Progenitor cell of endocrine pancreas (in vitro differentiated cells): ENCODE results near the gene TAF8. TPM values are rescaled to one million over a fixed set of nuclear protein-coding genes. Genes with fewer than 3 reads are reported as not detected.

ENCODE experiments used
- DNase-seq: peaks from one replicate; pipeline ENCODE4 v3.0.0; 2021; ENCODE audit warnings: low spot score; ENCODE audit not compliant: unreplicated experiment
- H3K27ac Mint-ChIP-seq: 2 replicates; pipeline ENCODE4 v1.8.0; 2021; ENCODE audit warnings: mild to moderate bottlenecking, moderate library complexity, mixed read lengths
- H3K27me3 Mint-ChIP-seq: 2 replicates; pipeline ENCODE4 v1.8.0; 2021; ENCODE audit warnings: mixed read lengths
- H3K36me3 Mint-ChIP-seq: 2 replicates; pipeline ENCODE4 v1.8.0; 2022; ENCODE audit warnings: mixed read lengths; ENCODE audit not compliant: insufficient read depth
- H3K4me1 Mint-ChIP-seq: 2 replicates; pipeline ENCODE4 v1.8.0; 2021; ENCODE audit warnings: low read depth, mixed read lengths
- H3K4me3 Mint-ChIP-seq: 2 replicates; pipeline ENCODE4 v1.8.0; 2021; ENCODE audit warnings: low read depth, mild to moderate bottlenecking, moderate library complexity, mixed read lengths
- H3K9me3 Mint-ChIP-seq: 2 replicates; pipeline ENCODE4 v1.8.0; 2021; ENCODE audit warnings: low read depth, mixed read lengths
- total RNA-seq: library from RNA; stranded (reverse); gene quantifications from 2 replicates; pipeline ENCODE4 v1.2.1, GENCODE V29; 2021
- TF ChIP-seq, protein P1 (sequence below): fragments of 200-600 bp; sonication (generic); IDR thresholded peaks from one replicate; pipeline ENCODE4 v1.5.0; 2021; ENCODE audit warnings: antibody characterized with exemption, mild to moderate bottlenecking; ENCODE audit not compliant: unreplicated experiment

The TAF8 gene
- total RNA-seq, 1 donor from 2014 or later: 38.9 TPM

DNA sequence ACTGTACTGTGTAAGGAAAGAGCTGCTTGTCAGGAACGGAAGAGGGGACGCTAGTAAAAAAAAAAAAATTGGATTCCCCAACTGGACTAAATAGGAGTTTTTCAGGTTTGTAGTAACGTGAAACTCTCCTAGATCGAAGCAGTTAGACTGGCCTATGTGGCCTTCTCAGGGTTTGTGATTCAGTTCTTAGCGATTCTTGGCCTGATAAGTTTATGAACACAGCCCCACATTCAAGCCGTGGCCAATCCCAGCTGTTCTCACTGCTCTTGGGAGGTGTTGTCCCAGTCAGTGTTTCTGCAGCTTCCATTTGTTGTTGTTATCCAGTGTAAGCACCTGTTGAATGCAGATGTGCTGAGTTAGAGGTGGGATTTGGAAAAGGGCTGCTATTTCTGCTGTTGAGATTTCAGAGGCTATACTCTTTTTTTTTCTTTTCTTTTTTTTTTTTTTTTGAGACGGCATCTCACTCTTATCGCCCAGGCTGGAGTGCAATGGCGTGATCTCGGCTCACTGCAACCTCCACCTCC is 29.7 kb downstream of the TAF8 start:
- TF ChIP-seq, protein P1, sequence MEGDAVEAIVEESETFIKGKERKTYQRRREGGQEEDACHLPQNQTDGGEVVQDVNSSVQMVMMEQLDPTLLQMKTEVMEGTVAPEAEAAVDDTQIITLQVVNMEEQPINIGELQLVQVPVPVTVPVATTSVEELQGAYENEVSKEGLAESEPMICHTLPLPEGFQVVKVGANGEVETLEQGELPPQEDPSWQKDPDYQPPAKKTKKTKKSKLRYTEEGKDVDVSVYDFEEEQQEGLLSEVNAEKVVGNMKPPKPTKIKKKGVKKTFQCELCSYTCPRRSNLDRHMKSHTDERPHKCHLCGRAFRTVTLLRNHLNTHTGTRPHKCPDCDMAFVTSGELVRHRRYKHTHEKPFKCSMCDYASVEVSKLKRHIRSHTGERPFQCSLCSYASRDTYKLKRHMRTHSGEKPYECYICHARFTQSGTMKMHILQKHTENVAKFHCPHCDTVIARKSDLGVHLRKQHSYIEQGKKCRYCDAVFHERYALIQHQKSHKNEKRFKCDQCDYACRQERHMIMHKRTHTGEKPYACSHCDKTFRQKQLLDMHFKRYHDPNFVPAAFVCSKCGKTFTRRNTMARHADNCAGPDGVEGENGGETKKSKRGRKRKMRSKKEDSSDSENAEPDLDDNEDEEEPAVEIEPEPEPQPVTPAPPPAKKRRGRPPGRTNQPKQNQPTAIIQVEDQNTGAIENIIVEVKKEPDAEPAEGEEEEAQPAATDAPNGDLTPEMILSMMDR: no peak
- no peak for DNase-seq
- no peaks in the 10 kb centered on the region for H3K4me1 Mint-ChIP-seq
- no peaks in the 10 kb centered on the region for H3K9me3 Mint-ChIP-seq
- no peak overlapping the region for H3K4me3 Mint-ChIP-seq
- H3K36me3 Mint-ChIP-seq: peaks cover 17% of the 10 kb centered on the region
- no peaks in the 10 kb centered on the region for H3K27me3 Mint-ChIP-seq
- H3K27ac Mint-ChIP-seq: no peak overlapping the region

DNA sequence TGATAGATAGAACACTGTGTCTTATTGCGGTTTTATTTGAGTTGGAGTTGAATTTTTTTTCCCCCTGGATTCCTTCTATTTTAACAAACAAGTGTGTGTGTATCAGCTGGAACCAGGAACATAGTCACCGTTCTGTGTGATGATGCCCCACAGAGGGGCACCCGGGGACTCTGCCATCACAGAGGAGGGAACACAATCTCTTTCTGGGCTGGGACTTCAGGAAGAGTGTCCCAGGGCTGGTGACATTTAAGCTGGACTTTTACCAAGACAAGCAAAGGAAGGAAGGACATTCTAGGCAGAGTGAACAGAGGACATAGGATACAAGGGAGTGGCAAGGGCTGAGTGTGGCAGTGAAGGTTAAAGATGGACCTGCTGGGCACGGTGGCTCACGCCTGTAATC is 33.2 kb downstream of the TAF8 start:
- TF ChIP-seq, protein P1: no peak
- H3K9me3 Mint-ChIP-seq: no peaks in the 10 kb centered on the region
- no peak overlapping the region for H3K4me3 Mint-ChIP-seq
- no peaks in the 10 kb centered on the region for H3K27me3 Mint-ChIP-seq
- no peak overlapping the region for H3K27ac Mint-ChIP-seq
- peaks cover 8% of the 10 kb centered on the region for H3K36me3 Mint-ChIP-seq
- H3K4me1 Mint-ChIP-seq: no peaks in the 10 kb centered on the region
- DNase-seq: no peak

DNA sequence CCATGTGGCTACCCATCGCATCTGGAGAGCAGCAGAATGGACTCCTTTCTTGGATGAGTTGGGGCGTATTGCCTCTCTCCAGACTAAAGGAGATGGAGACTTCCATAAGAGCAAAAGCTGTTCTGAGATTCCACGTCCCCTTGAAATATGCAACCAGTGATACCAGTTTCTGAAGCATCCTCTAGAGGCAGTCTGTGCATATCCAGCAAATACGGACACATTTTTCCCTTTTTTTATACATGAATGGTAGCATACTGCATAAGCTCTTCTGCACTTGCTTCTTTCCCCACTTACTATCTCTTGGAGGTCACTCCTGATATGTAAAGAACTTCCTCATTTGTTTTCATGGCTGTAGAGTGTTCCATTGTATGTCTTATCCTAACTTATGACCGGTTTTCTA is 34.6 kb downstream of the TAF8 start:
- H3K9me3 Mint-ChIP-seq: no peaks in the 10 kb centered on the region
- no peak overlapping the region for H3K4me3 Mint-ChIP-seq
- TF ChIP-seq, protein P1: no peak
- DNase-seq: no peak
- H3K36me3 Mint-ChIP-seq: peaks cover 2% of the 10 kb centered on the region
- H3K4me1 Mint-ChIP-seq: no peaks in the 10 kb centered on the region
- H3K27me3 Mint-ChIP-seq: no peaks in the 10 kb centered on the region
- H3K27ac Mint-ChIP-seq: no peak overlapping the region

DNA sequence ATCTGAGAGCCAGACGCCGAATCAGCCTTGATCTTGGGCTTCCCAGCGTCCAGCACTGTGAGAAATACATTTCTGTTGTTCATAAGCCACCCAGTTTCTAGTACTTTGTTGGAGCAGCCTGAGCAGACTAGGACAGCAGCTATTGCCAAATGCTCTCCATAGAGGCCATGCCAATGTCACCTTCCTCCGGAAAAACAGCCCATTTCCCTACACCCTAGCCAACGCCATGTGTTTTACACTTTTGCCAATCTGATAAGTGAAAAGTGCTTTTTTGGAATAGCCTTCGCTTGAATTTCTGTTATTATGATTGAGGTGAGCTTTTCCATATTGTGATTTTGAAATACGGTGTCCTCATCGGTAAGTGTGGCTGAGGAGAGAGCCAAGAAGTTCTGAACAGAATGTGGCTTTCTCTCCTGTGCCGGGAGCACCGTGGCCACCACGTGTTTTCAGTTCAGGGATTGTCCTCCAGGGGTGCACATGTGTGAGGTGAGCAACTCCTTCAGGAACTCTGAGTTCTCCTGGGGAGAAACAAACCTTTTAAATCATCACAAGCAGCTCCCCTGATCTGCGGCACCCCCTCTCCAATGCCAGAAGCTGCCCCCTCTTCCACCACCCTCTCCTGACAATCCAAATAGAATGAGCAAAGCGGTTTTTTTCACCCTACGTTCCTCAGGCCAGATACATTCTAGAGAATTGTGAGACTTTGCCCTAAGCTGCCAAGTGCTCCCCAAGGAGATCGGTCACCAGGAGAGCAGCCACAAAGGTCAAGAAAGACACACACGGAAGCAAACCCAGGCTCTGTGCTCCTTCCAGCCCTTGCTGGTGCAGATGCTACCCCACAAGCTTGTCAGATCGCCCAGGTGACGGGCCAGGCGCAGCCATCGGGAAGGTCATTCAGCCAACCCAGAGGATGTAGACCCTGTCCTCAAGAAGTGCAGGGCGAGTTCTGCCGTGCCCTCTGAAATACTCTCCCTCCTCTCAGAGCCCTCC is 36.0 kb downstream of the TAF8 start:
- Mint-ChIP-seq H3K4me1 (no peaks in the 10 kb centered on the region), H3K27ac (no peak overlapping the region), H3K4me3 (no peak overlapping the region), H3K36me3 (no peaks in the 10 kb centered on the region), H3K27me3 (no peaks in the 10 kb centered on the region), H3K9me3 (no peaks in the 10 kb centered on the region)
- TF ChIP-seq, protein P1: peak; percentile 47
- DNase-seq: no peak

DNA sequence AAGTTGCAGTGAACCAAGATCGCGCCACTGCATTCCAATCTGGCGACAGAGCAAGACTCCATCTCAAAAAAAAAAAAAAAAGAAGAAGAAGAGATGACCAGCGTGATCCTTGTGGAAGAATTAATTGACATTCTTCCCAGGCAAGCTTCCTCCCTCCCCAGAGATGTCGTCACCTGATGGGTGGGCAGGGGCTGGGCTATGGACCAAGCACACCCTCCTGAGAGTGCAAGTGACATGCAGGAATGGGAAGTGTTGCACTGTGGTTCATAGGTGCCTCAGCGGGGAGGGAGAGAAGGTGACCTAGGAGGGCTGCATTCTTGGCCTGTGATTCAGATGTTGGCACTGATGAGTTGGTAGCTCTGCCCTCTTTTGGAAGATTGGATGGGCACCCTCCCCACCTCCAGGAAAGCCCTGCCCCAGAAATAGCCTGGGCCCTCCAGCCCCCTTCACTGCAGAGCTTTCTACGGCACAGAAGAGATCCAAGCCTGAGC is 37.8 kb downstream of the TAF8 start:
- DNase-seq: no peak
- H3K9me3 Mint-ChIP-seq: no peaks in the 10 kb centered on the region
- no peaks in the 10 kb centered on the region for H3K4me1 Mint-ChIP-seq
- no peak overlapping the region for H3K27ac Mint-ChIP-seq
- H3K27me3 Mint-ChIP-seq: peaks cover 8% of the 10 kb centered on the region
- H3K4me3 Mint-ChIP-seq: no peak overlapping the region
- TF ChIP-seq, protein P1: no peak
- no peaks in the 10 kb centered on the region for H3K36me3 Mint-ChIP-seq
